GM23338 (cell line): ENCODE measurements around the gene SORT1. TPM values are rescaled to one million over a fixed set of nuclear protein-coding genes. Genes with fewer than 3 reads are reported as not detected.
A peak's percentile ranks its signal among the peaks of the same experiment; 100 is the strongest.

ENCODE experiments used
- ATAC-seq: fragments of 200-7000 bp; cut with Tn5 transposase; 3 replicates; pipeline ENCODE4 v1.9.1; 2020
- DNase-seq: peaks from one replicate; pipeline ENCODE4 v3.0.0-alpha.2; 2015; ENCODE audit warnings: low spot score
- H2AFZ ChIP-seq: fragments of 200-600 bp; sonication (generic); 2 replicates; pipeline ENCODE4 v1.8.0; 2016; ENCODE audit warnings: antibody characterized with exemption, mild to moderate bottlenecking, moderate library complexity
- H3F3A ChIP-seq: fragments of 200-600 bp; sonication (generic); replicated peaks from 2 replicates; pipeline ENCODE4 v1.8.0; 2017; ENCODE audit warnings: antibody characterized with exemption, mixed run types, low read depth
- H3K27ac ChIP-seq: fragments of 200-600 bp; sonication (generic); 2 replicates; pipeline ENCODE4 v1.6.1; 2016; ENCODE audit warnings: low read depth
- H3K27me3 ChIP-seq: fragments of 200-600 bp; sonication (generic); 2 replicates; pipeline ENCODE4 v1.8.0; 2016; ENCODE audit warnings: mild to moderate bottlenecking, mixed run types, moderate library complexity; ENCODE audit not compliant: insufficient read depth
- H3K36me3 ChIP-seq: fragments of 200-600 bp; sonication (generic); 2 replicates; pipeline ENCODE4 v1.8.0; 2016; ENCODE audit warnings: mild to moderate bottlenecking; ENCODE audit not compliant: insufficient read depth
- H3K4me1 ChIP-seq: fragments of 200-600 bp; sonication (generic); 2 replicates; pipeline ENCODE4 v1.8.0; 2016; ENCODE audit warnings: mild to moderate bottlenecking, moderate library complexity; ENCODE audit not compliant: insufficient read depth
- H3K4me2 ChIP-seq: fragments of 200-600 bp; sonication (generic); 2 replicates; pipeline ENCODE4 v1.7.1; 2017; ENCODE audit warnings: mixed run types
- H3K4me3 ChIP-seq: fragments of 200-600 bp; sonication (generic); 2 replicates; pipeline ENCODE4 v1.6.1; 2016; ENCODE audit warnings: mixed run types
- H3K79me2 ChIP-seq: fragments of 200-600 bp; sonication (generic); replicated peaks from 2 replicates; pipeline ENCODE4 v1.8.0; 2017; ENCODE audit warnings: mild to moderate bottlenecking; ENCODE audit not compliant: insufficient read depth
- H3K9me2 ChIP-seq: fragments of 200-600 bp; sonication (generic); 2 replicates; pipeline ENCODE4 v1.8.0; 2017; ENCODE audit not compliant: insufficient read depth
- H4K20me1 ChIP-seq: fragments of 200-600 bp; sonication (generic); replicated peaks from 2 replicates; pipeline ENCODE4 v1.8.0; 2017; ENCODE audit warnings: mild to moderate bottlenecking; ENCODE audit not compliant: insufficient read depth
- H3K27ac Mint-ChIP-seq: 2 replicates; pipeline ENCODE4 v1.8.0; 2020; ENCODE audit warnings: inconsistent platforms, mild to moderate bottlenecking, moderate library complexity, mixed read lengths
- H3K27me3 Mint-ChIP-seq: 3 replicates; pipeline ENCODE4 v1.8.0; 2022; ENCODE audit warnings: low read depth, mild to moderate bottlenecking, moderate library complexity, mixed read lengths, inconsistent platforms; ENCODE audit not compliant: insufficient read depth, poor library complexity
- H3K36me3 Mint-ChIP-seq: 3 replicates; pipeline ENCODE4 v1.8.0; 2021; ENCODE audit warnings: low read depth, mild to moderate bottlenecking, inconsistent platforms, moderate library complexity, mixed read lengths
- H3K4me1 Mint-ChIP-seq: 3 replicates; pipeline ENCODE4 v1.8.0; 2020; ENCODE audit warnings: mild to moderate bottlenecking, inconsistent platforms, mixed read lengths
- H3K4me3 Mint-ChIP-seq: 3 replicates; pipeline ENCODE4 v1.8.0; 2021; ENCODE audit warnings: moderate library complexity, mild to moderate bottlenecking, inconsistent platforms, mixed read lengths
- H3K9me3 Mint-ChIP-seq: 3 replicates; pipeline ENCODE4 v1.8.0; 2020; ENCODE audit warnings: moderate library complexity, mild to moderate bottlenecking, inconsistent platforms, mixed read lengths
- CREB1 ChIP-seq: fragments of 250-450 bp; sonication (Bioruptor Pico); IDR thresholded peaks from 2 replicates; pipeline ENCODE4 v1.5.0; 2020; ENCODE audit warnings: low read depth, mild to moderate bottlenecking, moderate library complexity
- EZH2 ChIP-seq: fragments of 200-600 bp; sonication (generic); IDR thresholded peaks from one replicate; pipeline ENCODE4 v1.8.0; 2017; ENCODE audit warnings: antibody characterized with exemption, mild to moderate bottlenecking, low read depth; ENCODE audit not compliant: unreplicated experiment
- EZH2phosphoT487 ChIP-seq: fragments of 200-600 bp; sonication (generic); IDR thresholded peaks from one replicate; pipeline ENCODE4 v1.8.1; 2018; ENCODE audit warnings: antibody characterized with exemption; ENCODE audit not compliant: unreplicated experiment
- JUNB ChIP-seq: IDR thresholded peaks from one replicate; pipeline ENCODE4 v1.6.1; 2016; ENCODE audit warnings: antibody characterized with exemption; ENCODE audit not compliant: unreplicated experiment
- NANOG ChIP-seq: IDR thresholded peaks from 2 replicates; pipeline ENCODE4 v1.6.1; 2016; ENCODE audit warnings: antibody characterized with exemption, borderline replicate concordance
- POLR2AphosphoS5 ChIP-seq: IDR thresholded peaks from 2 replicates; pipeline ENCODE4 v1.6.1; 2016; ENCODE audit warnings: antibody characterized with exemption, low read depth
- STAT1 ChIP-seq: IDR thresholded peaks from one replicate; pipeline ENCODE4 v1.6.1; 2016; ENCODE audit warnings: antibody characterized with exemption; ENCODE audit not compliant: unreplicated experiment
- ZNF114 ChIP-seq: fragments of 250-450 bp; sonication (Bioruptor Pico); IDR thresholded peaks from 2 replicates; pipeline ENCODE4 v1.5.0; 2020; ENCODE audit warnings: mild to moderate bottlenecking, moderate library complexity
- ZNF331 ChIP-seq: fragments of 250-450 bp; sonication (Bioruptor Pico); IDR thresholded peaks from 2 replicates; pipeline ENCODE4 v1.5.0; 2020; ENCODE audit warnings: low read depth, mild to moderate bottlenecking, moderate library complexity
- polyA plus RNA-seq: library from polyadenylated mRNA; unstranded; fragments of >200 nt; fragmentation: Nextera tagmentation; extraction: Ambion mirVana; gene quantifications from 2 replicates; pipeline ENCODE4 v1.2.1, GENCODE V29; 2016
- total RNA-seq: library from RNA; depleted of rRNA; stranded (reverse); fragments of >200 nt; shearing (Covaris generic); gene quantifications from 2 replicates; pipeline ENCODE4 v1.2.3, GENCODE V29; 2014
- TF ChIP-seq, protein P1 (sequence below): IDR thresholded peaks from one replicate; pipeline ENCODE4 v1.6.1; 2018; ENCODE audit warnings: antibody characterized with exemption; ENCODE audit not compliant: unreplicated experiment
- TF ChIP-seq, protein P2 (sequence below), 2 experiments: fragments of 200-600 bp in 1 of 2; sonication (generic) in 1 of 2; conservative IDR thresholded peaks; 2 replicates each; pipeline versions ENCODE4 v1.5.1 to v1.6.1; 2016 to 2017; ENCODE audit warnings: antibody characterized with exemption in 2 of 2, low read depth in 2 of 2, mild to moderate bottlenecking in 2 of 2, moderate library complexity in 1 of 2
- TF ChIP-seq, protein P3 (sequence below): IDR thresholded peaks from 2 replicates; pipeline ENCODE4 v1.6.1; 2016; ENCODE audit warnings: antibody characterized with exemption
- TF ChIP-seq, protein P4 (sequence below): fragments of 250-450 bp; sonication (Bioruptor Pico); IDR thresholded peaks from 2 replicates; pipeline ENCODE4 v1.5.0; 2020; ENCODE audit warnings: mild to moderate bottlenecking, moderate library complexity

SORT1 gene
- total and polyA plus RNA-seq, 2 experiments from 2014 or later: 10.9 to 55.4 TPM

DNA sequence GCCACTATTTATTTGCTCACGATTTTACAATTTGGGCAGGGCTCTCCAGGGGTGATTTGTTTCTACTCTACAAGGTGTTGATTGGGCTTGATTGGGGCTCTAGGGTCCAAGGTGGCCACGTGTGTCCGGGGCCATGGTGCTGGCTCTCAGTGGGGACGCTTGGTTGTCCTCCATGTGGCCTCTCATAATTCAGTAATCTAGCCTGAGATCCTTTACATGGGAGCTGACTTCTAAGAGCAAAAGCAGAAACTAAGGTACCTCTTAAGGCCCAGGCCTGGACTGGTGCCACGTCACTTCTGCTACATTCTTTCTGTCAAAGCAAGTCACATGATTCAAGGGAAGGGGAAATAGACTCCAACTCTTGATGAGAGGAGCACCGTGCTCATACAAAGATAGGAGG, 106.7 kb downstream of the SORT1 start:
- ATAC-seq (no peak), DNase-seq (no peak)
- Histone ChIP-seq H3K79me2 (no peaks in the 10 kb centered on the region), H4K20me1 (no peaks in the 10 kb centered on the region), H3K27ac (no peak overlapping the region), H3K4me1 (0 out of 2 replicates have a peak, but pooled peaks cover under 1% of the 10 kb centered on the region), H3K9me2 (no peaks in the 10 kb centered on the region), H3K27me3 (no peaks in the 10 kb centered on the region), H3K4me3 (no peak overlapping the region), H3F3A (no peaks in the 10 kb centered on the region), H2AFZ (peak overlapping the region; percentile 82), H3K4me2 (no peak overlapping the region), H3K36me3 (no peaks in the 10 kb centered on the region)
- no peaks in the 10 kb centered on the region for H3K9me3 Mint-ChIP-seq
- no peaks in the 10 kb centered on the region for H3K36me3 Mint-ChIP-seq
- no peak overlapping the region for H3K27ac Mint-ChIP-seq
- peaks cover 7% of the 10 kb centered on the region; the same call in 2 of the 3 replicates for H3K4me1 Mint-ChIP-seq
- TF ChIP-seq POLR2AphosphoS5: no peak
- no peak for TF ChIP-seq EZH2
- TF ChIP-seq, protein P1, sequence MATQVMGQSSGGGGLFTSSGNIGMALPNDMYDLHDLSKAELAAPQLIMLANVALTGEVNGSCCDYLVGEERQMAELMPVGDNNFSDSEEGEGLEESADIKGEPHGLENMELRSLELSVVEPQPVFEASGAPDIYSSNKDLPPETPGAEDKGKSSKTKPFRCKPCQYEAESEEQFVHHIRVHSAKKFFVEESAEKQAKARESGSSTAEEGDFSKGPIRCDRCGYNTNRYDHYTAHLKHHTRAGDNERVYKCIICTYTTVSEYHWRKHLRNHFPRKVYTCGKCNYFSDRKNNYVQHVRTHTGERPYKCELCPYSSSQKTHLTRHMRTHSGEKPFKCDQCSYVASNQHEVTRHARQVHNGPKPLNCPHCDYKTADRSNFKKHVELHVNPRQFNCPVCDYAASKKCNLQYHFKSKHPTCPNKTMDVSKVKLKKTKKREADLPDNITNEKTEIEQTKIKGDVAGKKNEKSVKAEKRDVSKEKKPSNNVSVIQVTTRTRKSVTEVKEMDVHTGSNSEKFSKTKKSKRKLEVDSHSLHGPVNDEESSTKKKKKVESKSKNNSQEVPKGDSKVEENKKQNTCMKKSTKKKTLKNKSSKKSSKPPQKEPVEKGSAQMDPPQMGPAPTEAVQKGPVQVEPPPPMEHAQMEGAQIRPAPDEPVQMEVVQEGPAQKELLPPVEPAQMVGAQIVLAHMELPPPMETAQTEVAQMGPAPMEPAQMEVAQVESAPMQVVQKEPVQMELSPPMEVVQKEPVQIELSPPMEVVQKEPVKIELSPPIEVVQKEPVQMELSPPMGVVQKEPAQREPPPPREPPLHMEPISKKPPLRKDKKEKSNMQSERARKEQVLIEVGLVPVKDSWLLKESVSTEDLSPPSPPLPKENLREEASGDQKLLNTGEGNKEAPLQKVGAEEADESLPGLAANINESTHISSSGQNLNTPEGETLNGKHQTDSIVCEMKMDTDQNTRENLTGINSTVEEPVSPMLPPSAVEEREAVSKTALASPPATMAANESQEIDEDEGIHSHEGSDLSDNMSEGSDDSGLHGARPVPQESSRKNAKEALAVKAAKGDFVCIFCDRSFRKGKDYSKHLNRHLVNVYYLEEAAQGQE: no peak
- TF ChIP-seq, protein P2, sequence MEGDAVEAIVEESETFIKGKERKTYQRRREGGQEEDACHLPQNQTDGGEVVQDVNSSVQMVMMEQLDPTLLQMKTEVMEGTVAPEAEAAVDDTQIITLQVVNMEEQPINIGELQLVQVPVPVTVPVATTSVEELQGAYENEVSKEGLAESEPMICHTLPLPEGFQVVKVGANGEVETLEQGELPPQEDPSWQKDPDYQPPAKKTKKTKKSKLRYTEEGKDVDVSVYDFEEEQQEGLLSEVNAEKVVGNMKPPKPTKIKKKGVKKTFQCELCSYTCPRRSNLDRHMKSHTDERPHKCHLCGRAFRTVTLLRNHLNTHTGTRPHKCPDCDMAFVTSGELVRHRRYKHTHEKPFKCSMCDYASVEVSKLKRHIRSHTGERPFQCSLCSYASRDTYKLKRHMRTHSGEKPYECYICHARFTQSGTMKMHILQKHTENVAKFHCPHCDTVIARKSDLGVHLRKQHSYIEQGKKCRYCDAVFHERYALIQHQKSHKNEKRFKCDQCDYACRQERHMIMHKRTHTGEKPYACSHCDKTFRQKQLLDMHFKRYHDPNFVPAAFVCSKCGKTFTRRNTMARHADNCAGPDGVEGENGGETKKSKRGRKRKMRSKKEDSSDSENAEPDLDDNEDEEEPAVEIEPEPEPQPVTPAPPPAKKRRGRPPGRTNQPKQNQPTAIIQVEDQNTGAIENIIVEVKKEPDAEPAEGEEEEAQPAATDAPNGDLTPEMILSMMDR (conservative IDR thresholded peaks at IDR 0.05; ENCODE audit: low read depth in 2 of 2): no peak
- no peak for TF ChIP-seq NANOG
- TF ChIP-seq CREB1: no peak
- no peak for TF ChIP-seq EZH2phosphoT487
- no peak for TF ChIP-seq ZNF114 (CRISPR knock-in tag)
- TF ChIP-seq, protein P3, sequence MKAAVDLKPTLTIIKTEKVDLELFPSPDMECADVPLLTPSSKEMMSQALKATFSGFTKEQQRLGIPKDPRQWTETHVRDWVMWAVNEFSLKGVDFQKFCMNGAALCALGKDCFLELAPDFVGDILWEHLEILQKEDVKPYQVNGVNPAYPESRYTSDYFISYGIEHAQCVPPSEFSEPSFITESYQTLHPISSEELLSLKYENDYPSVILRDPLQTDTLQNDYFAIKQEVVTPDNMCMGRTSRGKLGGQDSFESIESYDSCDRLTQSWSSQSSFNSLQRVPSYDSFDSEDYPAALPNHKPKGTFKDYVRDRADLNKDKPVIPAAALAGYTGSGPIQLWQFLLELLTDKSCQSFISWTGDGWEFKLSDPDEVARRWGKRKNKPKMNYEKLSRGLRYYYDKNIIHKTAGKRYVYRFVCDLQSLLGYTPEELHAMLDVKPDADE: no peak
- TF ChIP-seq JUNB: no peak
- TF ChIP-seq STAT1: no peak
- TF ChIP-seq, protein P4, sequence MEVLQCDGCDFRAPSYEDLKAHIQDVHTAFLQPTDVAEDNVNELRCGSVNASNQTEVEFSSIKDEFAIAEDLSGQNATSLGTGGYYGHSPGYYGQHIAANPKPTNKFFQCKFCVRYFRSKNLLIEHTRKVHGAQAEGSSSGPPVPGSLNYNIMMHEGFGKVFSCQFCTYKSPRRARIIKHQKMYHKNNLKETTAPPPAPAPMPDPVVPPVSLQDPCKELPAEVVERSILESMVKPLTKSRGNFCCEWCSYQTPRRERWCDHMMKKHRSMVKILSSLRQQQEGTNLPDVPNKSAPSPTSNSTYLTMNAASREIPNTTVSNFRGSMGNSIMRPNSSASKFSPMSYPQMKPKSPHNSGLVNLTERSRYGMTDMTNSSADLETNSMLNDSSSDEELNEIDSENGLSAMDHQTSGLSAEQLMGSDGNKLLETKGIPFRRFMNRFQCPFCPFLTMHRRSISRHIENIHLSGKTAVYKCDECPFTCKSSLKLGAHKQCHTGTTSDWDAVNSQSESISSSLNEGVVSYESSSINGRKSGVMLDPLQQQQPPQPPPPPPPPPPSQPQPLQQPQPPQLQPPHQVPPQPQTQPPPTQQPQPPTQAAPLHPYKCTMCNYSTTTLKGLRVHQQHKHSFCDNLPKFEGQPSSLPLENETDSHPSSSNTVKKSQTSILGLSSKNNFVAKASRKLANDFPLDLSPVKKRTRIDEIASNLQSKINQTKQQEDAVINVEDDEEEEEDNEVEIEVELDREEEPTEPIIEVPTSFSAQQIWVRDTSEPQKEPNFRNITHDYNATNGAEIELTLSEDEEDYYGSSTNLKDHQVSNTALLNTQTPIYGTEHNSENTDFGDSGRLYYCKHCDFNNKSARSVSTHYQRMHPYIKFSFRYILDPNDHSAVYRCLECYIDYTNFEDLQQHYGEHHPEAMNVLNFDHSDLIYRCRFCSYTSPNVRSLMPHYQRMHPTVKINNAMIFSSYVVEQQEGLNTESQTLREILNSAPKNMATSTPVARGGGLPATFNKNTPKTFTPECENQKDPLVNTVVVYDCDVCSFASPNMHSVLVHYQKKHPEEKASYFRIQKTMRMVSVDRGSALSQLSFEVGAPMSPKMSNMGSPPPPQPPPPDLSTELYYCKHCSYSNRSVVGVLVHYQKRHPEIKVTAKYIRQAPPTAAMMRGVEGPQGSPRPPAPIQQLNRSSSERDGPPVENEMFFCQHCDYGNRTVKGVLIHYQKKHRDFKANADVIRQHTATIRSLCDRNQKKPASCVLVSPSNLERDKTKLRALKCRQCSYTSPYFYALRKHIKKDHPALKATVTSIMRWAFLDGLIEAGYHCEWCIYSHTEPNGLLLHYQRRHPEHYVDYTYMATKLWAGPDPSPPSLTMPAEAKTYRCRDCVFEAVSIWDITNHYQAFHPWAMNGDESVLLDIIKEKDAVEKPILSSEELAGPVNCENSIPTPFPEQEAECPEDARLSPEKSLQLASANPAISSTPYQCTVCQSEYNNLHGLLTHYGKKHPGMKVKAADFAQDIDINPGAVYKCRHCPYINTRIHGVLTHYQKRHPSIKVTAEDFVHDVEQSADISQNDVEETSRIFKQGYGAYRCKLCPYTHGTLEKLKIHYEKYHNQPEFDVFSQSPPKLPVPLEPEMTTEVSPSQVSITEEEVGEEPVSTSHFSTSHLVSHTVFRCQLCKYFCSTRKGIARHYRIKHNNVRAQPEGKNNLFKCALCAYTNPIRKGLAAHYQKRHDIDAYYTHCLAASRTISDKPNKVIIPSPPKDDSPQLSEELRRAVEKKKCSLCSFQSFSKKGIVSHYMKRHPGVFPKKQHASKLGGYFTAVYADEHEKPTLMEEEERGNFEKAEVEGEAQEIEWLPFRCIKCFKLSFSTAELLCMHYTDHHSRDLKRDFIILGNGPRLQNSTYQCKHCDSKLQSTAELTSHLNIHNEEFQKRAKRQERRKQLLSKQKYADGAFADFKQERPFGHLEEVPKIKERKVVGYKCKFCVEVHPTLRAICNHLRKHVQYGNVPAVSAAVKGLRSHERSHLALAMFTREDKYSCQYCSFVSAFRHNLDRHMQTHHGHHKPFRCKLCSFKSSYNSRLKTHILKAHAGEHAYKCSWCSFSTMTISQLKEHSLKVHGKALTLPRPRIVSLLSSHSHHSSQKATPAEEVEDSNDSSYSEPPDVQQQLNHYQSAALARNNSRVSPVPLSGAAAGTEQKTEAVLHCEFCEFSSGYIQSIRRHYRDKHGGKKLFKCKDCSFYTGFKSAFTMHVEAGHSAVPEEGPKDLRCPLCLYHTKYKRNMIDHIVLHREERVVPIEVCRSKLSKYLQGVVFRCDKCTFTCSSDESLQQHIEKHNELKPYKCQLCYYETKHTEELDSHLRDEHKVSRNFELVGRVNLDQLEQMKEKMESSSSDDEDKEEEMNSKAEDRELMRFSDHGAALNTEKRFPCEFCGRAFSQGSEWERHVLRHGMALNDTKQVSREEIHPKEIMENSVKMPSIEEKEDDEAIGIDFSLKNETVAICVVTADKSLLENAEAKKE (CRISPR knock-in tag): no peak
- TF ChIP-seq ZNF331: no peak
- H3K27me3 Mint-ChIP-seq: peaks cover 12% of the 10 kb centered on the region
- no peak overlapping the region for H3K4me3 Mint-ChIP-seq
